Omental fat pad (tissue), 4 donors: Measurements from ENCODE around the gene APAF1. TPM values are rescaled to one million over a fixed set of nuclear protein-coding genes. Genes with fewer than 3 reads are reported as not detected.

ENCODE experiments used
- ATAC-seq: fragments of 150-250 bp; one replicate; pipeline ENCODE4 v1.9.1; 2016; ENCODE audit warnings: mild to moderate bottlenecking, moderate library complexity; ENCODE audit not compliant: low FRiP score
- DNase-seq: peaks from one replicate; pipeline ENCODE4 v3.0.0-alpha.2; 2019; ENCODE audit warnings: low spot score
- CTCF ChIP-seq, 3 donors: fragments of 450-650 bp; IDR thresholded peaks; one replicate each; pipeline ENCODE4 v1.5.1; 2016 to 2017; ENCODE audit warnings: antibody characterized with exemption in 3 of 3, mild to moderate bottlenecking in 3 of 3, moderate library complexity in 2 of 3
- total RNA-seq, 4 donors: library from RNA; depleted of rRNA; stranded (reverse); fragments of >200 nt; gene quantifications; one replicate each; pipeline ENCODE4 v1.1.0, GENCODE V29; 2016

The APAF1 gene
- total RNA-seq, 4 donors from 2014 or later = 8.4 to 24.3 (median 15.5) TPM

GRCh38 chr12:98714426-98714825 is 69.3 kb downstream of the APAF1 start:
- no peak for TF ChIP-seq CTCF (IDR thresholded peaks at IDR 0.05)
- no peak for ATAC-seq
- DNase-seq = no peak

DNA sequence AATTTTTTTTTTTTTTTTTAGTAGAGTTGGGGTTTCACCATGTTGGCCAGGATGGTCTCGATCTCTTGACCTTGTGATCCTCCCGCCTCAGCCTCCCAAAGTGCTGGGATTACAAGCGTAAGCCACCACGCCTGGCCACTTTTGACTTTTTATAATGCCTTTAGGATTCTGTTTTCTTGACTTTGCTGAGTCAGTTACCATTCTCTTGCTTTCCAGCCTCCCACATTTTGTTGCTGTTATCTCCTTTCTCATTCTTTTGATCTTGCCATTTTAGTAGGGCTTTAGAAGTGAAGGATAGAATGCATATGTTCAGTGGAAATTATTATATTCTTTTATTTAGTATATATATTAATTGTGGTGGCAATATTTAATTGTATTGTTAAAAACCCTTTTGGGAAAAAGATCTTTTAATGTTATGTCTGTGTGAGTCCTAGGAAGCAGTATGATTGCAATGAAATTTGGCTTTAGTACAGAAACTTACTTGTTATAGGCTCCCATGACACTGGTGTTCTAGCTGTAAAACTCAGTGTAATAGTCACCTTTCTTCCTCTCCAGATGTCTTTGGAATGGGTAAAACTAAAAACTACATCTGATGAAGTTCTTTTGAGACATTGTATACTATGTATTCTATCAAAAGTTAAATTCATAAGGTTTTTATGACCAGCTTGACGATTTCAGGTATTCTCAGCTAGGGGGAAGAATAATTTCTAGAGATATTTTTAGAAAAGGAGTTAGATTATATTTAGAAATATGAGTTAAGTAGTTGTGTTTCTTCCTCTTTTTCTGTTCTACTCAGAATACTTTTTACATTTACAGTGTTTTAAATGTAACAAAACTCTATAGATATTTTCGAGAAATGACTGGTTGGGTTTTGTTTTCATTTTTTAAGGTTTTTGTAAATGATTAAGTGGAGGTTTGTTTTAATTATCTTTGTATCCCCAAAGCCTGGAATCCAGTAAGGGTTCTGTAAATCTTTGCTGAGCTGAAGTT is 74.7 kb downstream of the APAF1 start:
- no peak for DNase-seq
- no peak for TF ChIP-seq CTCF (IDR thresholded peaks at IDR 0.05)
- no peak for ATAC-seq

GRCh38 chr12:98721204-98721702 is 76.2 kb downstream of the APAF1 start:
- TF ChIP-seq CTCF (IDR thresholded peaks at IDR 0.05) = no peak
- ATAC-seq (no peak), DNase-seq (no peak)

- no peak for ATAC-seq
- DNase-seq = no peak
- no peak for TF ChIP-seq CTCF (IDR thresholded peaks at IDR 0.05)
Measured at GRCh38 chr12:98724384-98725155, 79.5 kb downstream of the APAF1 start.

DNA sequence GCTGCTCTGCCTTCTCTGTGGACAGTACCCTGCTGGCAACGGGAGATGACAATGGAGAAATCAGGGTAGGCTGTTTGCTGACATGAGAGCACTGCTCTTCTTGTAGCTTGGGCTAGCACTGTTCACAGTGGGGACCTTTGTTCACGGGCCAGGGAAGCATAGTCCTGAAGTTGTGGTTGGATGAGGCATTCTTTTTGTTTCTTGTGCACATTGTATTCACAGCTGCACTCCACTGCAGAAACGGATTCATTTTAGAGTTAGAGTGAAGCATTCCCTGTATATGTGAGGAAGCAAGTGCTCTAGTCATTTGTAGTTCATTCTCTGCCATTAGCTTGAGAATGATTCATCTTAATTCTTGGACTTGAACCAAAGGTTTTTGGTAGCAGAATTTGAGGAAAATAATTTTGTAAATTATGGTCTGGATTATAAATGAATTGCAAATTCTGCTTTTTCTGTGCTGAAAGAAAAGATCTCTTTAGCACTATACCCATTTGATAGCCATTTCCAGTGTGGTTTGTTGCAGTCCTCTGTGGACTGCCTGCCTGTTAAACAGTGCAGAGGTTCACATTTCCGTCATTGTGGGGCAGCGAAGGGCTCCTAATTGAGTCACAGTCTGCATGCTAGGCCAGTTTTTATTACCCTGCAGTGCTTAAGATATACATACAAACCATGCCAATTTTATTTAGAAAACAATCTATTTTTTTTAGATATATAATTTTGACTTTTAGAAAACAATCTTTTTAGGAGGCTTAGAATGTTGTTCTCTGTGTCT is 80.6 kb downstream of the APAF1 start:
- DNase-seq (no peak), ATAC-seq (peak; percentile 59)
- TF ChIP-seq CTCF (IDR thresholded peaks at IDR 0.05) = no peak

- TF ChIP-seq CTCF (IDR thresholded peaks at IDR 0.05) = no peak
- ATAC-seq (no peak), DNase-seq (no peak)
Measured at GRCh38 chr12:98727196-98727595, 82.1 kb downstream of the APAF1 start.
